Measurements from ENCODE around the gene CSF1.

Gene CSF1

DNA sequence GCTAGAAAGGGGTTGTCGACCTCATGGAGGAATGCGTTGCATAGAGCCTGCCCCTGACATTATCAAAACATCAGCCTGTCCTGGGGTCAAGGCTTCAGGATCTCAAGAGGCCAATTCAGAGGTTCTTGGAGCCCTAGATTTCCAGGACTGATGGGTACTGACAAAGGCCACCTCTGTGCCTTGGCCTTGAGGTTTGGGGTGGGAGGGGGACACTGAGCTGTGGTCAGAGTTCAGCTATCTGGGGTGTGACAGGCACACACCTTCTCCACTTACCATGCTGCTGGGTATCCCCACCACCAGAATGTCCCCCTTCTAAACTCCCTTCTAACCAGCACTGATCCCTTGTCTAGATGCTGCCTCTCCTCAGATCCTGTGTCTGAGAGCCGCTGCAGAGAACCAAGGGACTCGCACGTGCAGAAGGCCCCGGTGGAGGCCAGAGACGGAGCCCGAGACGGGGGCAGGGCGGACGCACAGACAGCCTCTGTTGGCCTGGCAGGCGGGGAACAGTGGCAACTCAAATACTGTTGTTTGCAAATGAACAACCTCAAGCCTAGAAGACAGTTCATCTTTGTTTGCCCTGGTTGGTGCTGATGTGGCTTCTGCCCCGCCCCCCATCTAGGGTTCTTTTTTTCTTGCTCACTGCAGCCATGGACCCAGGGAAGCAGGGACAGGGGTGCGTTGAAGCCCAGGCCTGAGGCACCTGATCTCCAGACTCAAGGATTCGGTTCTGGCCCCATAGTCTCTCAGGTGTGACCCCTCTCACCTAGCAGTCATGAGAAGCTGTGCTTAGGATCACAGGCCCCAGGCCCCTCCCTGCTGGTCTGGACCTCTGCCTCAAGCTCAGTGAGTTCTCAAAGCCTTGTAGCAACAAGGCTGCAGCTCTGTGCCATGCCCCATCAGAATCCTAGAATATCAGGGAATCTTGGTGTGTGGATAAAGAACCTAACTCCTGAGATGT is 28.1 kb upstream of the CSF1 start:
- FAIRE-seq: no peak

DNA sequence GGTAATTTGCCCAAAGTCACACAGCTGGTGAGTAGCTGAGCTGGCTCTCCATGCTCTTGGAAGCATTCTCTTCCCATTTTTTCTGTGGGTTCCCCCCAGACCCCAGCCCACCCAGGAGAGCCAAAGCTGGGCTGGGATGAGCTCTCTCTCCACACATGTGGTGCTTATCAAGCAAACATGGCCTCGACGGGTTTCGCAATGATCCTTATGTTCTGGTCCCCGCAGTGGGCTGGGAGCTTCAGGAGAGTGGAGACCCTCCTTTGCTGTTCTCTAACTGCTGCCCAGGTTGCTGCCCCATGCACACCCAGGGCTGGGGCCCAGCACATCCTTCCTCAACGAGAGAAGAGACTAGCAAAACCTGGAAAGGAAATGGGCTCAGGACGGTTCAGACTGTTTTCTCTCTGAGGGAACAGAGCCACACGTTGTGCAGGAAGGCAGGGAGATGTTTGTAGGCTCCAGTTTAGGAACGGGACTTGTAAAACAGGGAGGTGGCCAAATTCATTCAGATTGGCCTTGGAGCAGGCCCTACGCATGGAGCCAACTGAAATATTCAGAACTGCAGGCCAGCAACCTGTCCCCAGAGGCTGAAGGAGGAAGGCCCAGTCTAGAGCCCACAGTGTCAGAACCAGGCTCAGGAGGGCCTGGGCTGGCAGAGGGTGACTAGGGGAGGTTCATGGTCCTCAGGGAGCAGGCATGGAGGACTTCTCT is 27.2 kb upstream of the CSF1 start:
- no peak for FAIRE-seq

DNA sequence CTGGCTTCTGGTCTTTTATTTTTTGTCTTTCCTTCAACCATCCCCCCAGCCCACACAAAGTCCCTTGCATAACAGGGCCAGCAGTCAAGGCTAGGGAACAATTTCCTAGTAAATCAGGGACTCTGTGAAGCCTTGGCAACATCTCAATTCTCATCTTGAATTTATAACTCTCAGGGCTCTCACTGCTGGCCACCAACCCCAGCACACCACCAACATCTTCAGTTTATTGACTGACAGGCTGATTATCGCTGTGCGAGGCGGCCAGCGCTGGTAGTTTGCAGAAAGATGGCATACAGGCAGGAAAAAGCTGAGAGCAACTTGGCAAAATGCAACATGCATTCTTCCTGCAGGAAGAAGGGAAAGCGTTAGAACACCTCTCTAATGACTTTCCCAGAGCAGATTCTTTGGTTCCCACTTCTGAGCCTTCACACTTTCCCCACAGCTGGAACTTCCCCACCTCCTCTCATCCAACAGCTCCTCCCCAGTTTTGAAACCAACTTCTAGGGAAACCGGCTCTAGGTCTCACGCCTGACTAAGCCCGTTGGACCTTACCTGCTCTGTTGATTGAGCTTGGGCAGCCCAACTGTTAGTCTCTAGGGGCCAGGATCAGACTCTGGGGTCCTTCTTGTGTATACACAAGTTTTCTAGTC is 26.3 kb upstream of the CSF1 start:
- FAIRE-seq: no peak

DNA sequence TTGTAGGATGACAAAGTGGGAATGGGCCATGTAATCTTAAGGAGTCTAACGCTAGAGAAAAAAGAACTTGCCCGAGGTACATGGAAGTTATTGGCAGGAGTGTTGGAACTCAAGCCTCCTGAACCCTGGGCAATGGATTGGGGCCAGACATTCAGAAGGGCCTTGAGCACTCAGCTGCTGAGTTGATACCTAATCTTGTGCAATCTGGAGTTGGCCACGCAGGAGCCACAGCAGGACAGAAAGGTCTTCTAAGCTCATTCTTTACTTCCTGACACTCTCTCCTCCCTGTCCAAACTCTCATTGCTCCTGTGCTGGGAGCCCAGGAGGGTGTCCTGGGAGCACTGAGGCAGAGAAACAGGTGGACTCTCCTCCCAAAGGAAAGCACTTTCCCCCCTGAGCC is 25.1 kb upstream of the CSF1 start:
- FAIRE-seq: no peak

DNA sequence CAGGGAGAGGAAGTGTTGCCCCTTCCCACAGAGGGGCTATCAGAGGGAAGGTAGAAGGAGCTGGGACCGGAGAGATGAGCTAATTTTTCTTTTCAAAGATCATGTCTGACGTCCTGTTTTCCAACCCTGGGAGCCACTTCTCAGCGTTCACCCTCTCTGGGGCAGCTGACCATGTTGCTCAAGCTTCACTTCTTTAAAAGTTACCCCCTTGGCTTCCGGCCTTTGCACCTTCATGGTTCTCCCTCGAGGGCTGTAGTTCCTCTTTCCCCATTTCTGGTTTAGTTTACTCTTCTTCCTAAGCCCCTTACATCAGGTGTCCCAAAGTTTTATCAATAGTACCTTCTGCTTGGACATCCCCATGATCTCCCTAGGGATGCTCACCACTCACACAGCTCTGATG is 23.8 kb upstream of the CSF1 start:
- no peak for FAIRE-seq

DNA sequence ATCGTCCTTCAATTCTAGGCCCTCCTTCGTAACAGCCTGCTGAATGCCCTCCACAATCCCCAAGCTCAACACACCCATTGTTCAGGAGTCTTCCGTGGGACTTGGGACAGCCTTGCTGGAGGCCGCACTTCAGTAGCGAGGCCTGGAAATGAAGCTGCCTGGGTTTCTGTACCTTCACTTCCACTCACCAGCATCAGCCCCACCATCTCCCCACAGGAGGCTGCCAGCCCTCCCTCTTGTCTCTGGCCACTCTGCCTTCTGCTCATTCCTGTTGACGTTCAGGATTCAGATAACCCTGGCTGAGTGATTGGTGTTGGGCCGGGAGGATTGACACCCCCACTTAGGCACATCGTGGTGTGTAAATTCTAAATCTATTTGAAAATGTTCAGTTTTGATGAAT is 23.4 kb upstream of the CSF1 start:
- no peak for FAIRE-seq

DNA sequence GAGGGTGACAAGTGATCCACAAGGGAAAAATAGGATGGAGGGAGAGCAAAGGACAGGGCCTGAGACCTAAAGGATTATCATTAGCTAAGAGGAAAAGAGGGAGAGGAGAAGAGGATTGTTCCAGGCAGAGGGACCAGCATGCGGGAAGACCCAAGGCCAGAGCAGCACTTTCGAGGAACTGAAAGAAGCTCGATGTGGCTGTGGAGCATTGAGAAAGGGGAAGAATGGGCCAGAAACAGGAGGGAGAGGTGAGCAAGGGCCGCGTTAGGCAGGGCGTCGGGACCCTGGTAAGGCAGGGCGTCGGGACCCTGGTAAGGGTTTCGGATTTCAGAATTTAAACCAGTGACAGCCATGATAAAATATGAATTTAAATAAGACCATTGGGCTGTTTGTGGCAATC is 22.8 kb upstream of the CSF1 start:
- no peak for FAIRE-seq

DNA sequence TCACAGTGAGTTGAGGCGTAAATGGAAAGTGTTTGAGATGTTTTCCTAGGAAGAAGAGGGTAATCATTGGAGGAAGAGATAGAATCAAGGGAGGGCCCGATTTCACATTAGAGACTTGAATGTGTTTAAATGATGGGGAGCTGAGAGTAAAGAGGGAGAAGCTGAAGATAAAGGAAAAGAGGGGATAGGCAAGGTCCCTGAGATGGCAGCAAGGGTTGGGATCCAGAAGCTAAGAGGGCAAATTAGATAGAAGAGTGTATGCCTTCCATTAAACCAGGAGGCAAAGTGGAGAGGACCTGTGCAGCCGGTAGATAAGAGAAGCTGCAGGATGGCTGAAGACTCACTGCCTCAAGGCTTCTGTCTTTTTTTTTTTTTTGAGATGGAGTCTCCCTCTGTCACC is 21.6 kb upstream of the CSF1 start:
- no peak for FAIRE-seq

DNA sequence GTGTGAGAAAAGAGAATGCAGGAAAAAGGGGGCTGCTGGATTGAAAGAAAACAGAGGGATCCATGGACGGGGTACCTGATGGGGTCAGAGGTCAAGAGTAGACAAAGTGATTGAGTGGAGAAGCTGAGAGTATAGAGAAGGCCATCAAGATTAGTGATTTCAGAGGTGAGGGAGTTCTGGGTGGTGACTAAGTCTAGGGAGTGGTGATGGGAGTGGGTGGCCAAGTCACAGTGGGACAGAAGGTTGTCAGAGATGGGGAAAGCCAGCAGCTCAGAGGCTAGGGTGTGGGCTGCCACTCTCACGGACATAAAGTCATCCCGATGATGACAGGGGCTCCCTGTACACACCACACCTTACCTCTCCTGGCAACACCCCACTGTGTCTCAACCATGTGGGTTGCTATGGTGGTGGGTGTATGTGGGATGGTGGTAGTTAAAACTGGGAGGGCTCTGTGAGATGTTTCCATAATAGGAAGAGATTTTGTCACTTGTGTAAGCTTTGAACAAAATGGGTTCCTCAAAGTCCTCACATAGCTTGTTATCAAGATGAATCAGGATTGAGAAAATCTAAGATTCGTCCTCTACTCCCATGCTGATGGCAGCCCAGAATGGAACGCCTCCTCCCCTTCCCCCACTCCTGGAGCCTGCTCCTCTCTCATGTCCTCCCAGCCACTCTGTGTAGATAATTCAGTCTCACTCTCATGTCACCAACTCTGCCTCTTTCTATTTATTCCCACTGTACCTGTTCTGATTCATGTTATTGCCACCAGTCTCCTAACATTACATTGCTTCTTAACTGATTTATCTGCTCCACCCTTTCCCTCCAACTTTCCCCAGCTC is 20.3 kb upstream of the CSF1 start:
- no peak for FAIRE-seq

DNA sequence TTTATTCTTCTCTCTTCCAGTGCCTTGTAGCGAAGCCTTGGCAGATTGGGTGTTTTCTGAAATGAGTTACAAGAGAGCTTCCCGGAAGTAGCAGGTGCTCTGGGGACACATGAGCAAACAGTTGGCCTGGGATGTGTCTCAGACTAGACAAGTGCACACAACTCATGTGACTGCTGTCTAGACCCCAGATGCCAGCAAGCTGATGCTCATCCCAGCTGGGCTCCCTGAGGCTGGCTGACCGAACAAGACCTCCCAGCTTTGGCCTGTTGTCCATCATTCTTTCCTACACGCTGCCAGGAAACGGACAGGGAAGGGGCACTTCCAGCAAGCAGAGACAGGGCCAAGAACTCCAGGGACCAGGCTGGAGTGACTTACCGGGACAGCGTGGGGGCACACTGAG is 18.7 kb upstream of the CSF1 start:
- FAIRE-seq: no peak

DNA sequence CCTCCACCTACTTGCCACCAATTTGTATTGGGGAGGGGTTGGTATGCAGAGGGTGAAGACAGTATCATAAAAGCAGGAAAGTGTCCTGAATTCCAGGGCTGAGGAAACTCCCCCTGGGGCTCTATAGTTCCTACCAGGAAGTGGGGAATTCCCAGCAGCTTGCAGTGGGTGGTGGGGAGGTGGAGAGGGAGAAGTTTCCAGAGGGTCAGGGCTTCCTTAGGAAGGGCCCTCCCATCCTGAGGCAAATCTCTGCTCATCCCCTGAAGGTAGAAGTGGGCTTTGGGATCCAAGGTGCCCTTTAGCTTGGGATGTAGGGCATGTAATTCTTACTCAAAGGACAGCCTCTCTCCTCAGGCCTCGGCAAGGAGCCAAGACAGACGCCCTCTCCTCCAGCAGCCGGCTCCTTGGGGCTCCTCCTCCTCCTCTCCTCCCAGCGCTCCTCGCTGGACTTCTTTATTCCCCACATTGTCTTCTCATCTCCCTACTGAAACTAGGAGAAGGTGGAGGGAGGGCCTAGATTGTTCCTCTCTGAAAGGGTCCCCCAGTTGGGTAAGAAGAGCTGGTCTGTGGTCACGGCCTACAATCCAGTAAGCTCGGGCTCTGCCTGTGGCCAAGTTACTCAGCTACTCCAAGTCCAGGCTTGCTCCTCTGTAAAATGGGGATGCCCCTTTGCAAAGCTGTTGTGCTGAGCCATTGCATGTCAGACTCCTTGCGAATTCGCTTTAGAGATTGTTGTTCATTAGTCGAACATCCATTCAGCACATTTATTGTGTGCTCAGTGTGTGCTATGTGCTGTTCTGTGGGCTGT is 17.9 kb upstream of the CSF1 start:
- FAIRE-seq: no peak

DNA sequence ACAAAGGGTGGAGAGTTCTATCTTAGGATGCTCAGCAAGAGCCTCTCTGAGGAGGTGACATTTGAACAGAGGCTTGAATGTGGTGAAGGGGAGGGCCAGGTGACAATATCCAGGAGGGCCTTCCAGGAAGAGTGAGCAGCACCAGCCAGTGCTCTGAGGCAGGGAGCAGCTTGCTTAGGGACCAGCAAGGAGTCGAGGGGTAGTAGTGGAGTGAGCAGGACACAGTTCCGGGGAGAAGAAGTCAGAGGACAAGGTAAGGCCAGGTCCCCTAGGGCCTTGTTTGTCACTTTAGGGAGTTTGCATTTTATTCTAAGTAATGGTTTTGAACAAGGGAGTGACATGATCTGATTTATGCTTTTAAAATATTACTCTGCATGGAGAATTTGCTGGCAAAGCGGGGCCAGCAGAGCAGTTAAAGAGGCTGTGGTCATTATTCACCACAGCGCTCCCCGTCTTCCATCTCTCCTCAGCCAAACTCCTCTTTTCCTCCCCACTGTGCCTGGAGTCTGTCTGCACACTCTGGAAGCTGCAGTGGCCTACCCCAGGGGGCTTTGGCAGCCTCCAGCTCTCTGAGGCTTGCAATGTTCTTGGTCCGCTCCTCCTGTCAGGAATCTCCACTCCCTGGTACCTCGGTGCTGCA is 17.0 kb upstream of the CSF1 start:
- no peak for FAIRE-seq

DNA sequence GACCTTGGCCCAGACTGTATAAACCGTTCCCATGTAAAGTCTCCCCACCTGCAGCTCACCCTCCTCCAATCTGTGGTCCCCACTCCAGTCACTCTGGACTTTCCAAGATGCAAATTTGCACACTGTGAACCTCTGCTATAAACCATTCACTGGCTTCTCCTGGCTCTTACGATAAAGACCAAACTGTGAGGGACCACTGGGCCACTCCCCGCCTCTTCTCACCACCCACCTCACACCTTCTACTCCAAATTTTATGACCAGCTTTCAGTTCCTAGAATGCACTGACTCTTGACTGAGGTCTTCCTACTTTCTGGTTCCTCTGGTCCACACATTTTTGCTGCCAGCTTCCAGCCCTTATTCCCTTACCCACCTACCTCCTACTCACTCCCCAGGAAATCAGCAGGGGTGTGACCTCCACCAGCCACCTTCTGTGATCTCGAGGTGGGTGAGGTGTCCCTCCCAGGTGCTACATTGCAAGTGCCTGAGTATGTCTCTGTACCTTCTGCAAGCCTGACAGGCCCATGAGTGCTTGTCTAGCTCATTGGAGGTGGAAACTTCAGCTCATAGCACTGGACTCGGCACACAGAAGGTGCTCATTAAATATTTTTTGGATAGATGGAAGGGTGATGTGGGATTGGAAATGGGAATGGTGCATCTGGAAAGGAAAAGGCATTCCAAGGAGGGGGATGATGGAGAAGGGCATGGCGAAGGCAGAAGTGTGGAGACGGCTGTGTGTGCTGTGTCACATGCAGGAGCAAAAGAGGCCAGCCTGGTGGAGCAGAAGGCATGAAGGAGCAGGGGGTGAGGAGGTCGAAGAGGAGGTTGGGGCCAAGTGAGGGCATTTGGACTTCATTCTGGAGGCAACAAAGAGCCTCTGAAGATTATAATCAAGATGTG is 15.6 kb upstream of the CSF1 start:
- no peak for FAIRE-seq

DNA sequence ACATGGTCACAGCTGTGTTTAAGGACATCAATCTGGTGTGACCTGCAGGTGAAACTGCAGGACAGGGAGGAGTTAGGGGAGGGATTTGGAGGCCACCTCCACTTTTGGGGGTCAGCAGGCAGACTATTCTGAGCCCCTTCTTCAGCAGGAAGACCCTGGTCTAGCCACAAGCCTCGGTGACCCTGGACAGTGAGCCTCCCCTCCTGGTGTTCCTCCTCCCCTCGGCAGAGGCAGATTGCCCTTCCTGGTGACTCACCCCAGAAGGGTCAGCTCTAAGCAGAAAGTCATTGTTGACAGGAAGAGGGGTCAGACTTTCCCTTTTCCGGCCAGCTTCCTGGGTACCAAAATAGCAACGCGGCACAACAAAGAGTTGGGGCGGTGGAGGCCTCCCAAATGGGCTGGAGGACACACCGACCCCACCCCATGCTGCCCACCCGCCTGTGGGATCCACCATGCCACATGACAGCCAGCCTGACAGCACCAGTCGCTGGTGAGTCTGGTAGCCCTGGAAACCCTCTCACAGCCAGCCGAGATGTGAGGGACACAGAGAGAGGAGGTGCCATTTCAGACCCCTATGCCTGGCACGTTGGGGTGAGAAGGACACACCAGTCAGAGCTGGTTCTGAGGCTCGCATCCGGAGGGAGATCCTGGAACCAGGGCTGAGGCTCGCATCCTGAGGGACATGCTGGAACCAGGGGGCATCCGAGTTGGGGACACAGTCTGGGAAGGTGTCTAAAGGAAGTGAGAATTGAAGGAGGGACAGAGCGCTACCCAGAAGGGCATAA is 14.7 kb upstream of the CSF1 start:
- no peak for FAIRE-seq

DNA sequence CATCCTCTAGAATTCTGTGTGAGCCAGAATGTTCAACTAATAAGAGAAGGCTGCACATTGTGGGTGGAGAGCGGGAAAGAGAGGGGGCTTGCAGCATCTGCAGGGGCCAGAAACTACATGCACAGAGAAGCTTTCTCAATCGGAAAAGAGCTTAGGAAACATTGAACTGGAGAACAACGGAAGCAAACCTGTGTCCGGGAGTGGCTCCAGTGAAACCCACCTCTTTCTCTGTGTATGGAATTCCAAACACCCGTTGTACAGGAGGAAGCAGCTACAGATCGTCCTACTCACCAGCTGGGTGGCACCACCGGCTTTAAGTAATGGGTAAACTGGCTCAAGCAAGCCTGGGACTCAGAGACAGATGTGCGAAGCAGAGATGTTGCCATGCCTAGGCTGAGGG is 14.0 kb upstream of the CSF1 start:
- no peak for FAIRE-seq

DNA sequence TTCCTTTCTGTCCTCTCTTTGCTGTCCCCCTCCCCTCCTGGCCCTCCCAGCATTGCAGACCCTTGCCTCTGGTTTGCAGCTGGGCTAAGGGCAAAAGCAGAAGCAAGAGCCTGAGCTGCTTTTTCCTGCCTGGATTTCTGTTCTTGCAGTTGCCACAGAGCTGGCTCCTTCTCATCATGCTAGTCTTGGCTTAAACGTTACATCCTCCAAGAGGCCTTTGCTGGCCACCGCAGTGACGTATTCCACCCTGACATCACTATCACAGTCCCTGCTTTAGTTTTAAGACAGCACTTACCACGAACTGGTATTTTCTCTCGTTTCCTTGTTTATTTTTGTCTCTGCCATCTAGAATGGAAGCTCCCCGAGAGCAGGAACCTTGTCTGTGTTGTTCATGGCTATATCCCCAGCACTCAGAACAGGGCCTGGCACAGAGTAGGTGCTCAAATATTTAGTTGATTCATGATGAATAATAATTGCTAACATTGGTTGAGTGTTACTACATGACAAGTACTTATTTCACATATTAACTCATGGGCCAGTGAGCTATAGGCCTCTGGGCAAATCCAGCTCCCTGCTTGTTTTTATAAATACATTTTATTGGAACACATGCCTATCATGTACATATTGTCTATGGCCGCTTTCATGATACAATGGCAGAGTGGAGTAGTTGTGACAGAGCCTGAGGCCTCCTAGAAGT is 13.2 kb upstream of the CSF1 start:
- no peak for FAIRE-seq

DNA sequence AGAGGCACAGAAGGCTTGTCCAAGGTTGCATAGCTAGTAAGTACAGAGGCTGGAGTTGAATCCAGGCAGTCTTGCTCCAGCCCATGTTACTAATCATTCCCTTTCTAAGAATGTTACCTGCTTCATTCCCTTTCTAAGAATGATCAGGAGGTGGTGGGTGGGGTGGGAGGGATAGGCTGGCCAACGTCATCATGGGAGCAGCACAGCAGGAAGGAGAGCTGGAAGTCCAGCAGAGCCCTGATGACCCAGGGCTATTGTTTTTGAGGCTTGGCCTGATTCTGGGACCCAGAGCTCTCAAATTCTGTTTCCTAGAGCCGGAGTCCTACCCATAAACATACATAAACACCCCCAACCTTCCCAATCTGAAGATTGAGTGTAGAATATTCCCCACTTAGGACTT is 11.8 kb upstream of the CSF1 start:
- FAIRE-seq: no peak

DNA sequence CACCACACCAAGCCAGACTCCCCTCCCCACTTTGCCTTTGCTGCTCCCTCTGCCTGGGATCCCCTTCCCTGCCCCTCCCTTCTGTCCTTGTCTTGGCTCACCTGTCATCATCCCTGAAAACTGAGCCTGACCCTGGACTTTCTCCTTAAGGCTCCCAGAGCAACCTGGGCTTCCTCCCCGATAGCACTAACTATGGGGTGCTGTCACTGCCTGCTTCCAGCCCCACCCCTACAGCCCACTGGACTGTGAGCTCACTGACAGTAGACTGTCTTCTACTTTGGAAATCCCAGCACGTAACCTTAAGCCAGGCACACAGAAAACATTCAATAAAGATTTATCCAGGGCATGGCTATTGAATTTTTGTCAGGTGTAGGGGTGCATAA is 9.5 kb upstream of the CSF1 start:
- FAIRE-seq: no peak

Data from islet of Langerhans (tissue), 1 donor.